ENCODE measurements around the gene SLC25A21.

DNA sequence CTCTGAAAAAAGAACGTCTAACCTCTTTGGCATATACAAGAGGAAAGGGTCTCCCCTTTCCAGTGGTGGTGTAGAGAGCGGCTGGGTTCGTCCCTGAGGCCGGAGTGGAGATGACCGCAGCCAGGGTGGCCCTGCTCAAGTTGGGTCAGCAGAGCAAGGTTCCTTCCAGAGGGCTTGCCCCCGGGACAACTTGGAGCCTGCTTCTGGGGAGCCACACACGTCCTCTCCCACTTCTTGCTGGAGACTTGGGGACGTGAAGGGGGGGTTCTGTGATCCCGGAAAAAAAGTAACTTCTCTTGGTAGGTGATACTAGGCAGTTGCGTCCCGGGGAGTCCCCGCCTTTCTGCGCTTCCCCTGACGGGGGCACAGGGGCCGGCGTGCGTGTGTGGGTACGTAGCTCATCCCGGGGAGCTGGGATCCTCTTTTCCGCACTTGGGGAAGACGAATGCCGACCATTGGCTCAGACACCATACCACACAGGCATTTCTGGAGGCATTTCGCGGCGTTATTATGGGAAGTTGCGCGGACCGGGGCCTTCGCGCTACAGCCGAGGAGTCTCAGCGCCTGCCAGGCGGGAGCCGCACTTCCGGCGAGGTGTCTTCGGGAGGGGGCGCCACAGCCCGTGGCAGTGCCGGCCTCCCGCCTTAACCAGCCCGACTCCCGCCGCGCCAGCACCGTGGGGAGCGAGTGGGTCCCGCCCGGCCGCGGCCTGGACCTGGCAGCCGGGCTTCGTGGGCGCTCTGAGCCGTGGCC, 525.6 kb downstream of the SLC25A21 start:
- no peak for TF ChIP-seq EP300 (IDR thresholded peaks at IDR 0.05)
- no peak for TF ChIP-seq POLR2A (IDR thresholded peaks at IDR 0.05)
- no peak for TF ChIP-seq CTCF (IDR thresholded peaks at IDR 0.05)
- TF ChIP-seq POLR2AphosphoS5 (IDR thresholded peaks at IDR 0.05), result no peak
